Stimulated activated CD8-positive, alpha-beta memory T cell treated with anti-CD3 and anti-CD28 coated beads, Interleukin-4, amount 100 ng/mL, for 48 hours (primary cell): ENCODE data around the gene TMEM271.
"Not testable (repeated sequence)": the region's sequence is repeated elsewhere in the genome, so short reads cannot be mapped to it uniquely, and the experiment has no call there.

Experiments used
- DNase-seq: peaks from one replicate; pipeline ENCODE4 v3.0.0-alpha.2; 2020

TMEM271 gene

GRCh38 chr4:561426-561825 lies 14.7 kb downstream of the TMEM271 start:
- DNase-seq, result no peak

- DNase-seq, result no peak
Observed at GRCh38 chr4:560731-561291, 15.3 kb downstream of the TMEM271 start.

- no peak for DNase-seq
Observed at GRCh38 chr4:560061-560460, 16.0 kb downstream of the TMEM271 start.

GRCh38 chr4:555566-556275 lies 20.4 kb downstream of the TMEM271 start:
- no peak for DNase-seq

GRCh38 chr4:554793-555320 lies 21.2 kb downstream of the TMEM271 start:
- DNase-seq, result not testable (repeated sequence)

GRCh38 chr4:552019-552418 lies 24.1 kb downstream of the TMEM271 start:
- no peak for DNase-seq

- DNase-seq, result not testable (repeated sequence)
Observed at GRCh38 chr4:550268-550667, 25.8 kb downstream of the TMEM271 start.

GRCh38 chr4:548976-549375 lies 27.1 kb downstream of the TMEM271 start:
- DNase-seq, result no peak

- DNase-seq, result no peak
Observed at GRCh38 chr4:545612-546011, 30.5 kb downstream of the TMEM271 start.

- no peak for DNase-seq
Observed at GRCh38 chr4:544386-545105, 31.5 kb downstream of the TMEM271 start.

GRCh38 chr4:541271-541670 lies 34.8 kb downstream of the TMEM271 start:
- no peak for DNase-seq

- no peak for DNase-seq
Observed at GRCh38 chr4:538542-539142, 37.5 kb downstream of the TMEM271 start.

GRCh38 chr4:537436-538264 lies 38.4 kb downstream of the TMEM271 start:
- DNase-seq, result no peak

GRCh38 chr4:536351-536972 lies 39.6 kb downstream of the TMEM271 start:
- no peak for DNase-seq

GRCh38 chr4:535924-536281 lies 40.2 kb downstream of the TMEM271 start:
- no peak for DNase-seq

GRCh38 chr4:535181-535923 lies 40.7 kb downstream of the TMEM271 start:
- DNase-seq, result no peak

- no peak for DNase-seq
Observed at GRCh38 chr4:534576-535151, 41.4 kb downstream of the TMEM271 start.

- DNase-seq, result no peak
Observed at GRCh38 chr4:534101-534575, 42.0 kb downstream of the TMEM271 start.

GRCh38 chr4:533318-534100 lies 42.6 kb downstream of the TMEM271 start:
- DNase-seq, result no peak
